ENCODE data around the gene FLNB.

FLNB gene

DNA sequence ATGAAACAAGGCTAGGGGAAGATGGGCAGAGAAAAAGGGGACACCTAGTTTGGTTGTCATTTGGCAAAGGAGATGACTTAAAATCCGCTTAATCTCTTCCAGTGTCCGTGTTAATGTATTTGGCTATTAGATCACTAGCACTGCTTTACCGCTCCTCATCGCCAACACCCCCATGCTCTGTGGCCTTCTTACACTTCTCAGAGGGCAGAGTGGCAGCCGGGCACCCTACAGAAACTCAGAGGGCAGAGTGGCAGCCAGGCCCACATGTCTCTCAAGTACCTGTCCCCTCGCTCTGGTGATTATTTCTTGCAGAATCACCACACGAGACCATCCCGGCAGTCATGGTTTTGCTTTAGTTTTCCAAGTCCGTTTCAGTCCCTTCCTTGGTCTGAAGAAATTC is 162.9 kb downstream of the FLNB start:
- DNase-seq (ENCODE audit: insufficient read length, low spot score), result no peak
- TF ChIP-seq SPI1 (IDR thresholded peaks at IDR 0.05; ENCODE audit: low read depth, low read length) (no peak), PAX5 (IDR thresholded peaks at IDR 0.05; ENCODE audit: insufficient read depth, low read length, severe bottlenecking) (no peak), POLR2AphosphoS5 (IDR thresholded peaks at IDR 0.05; ENCODE audit: low read depth, low read length) (no peak), POLR2A (IDR thresholded peaks at IDR 0.05; ENCODE audit: low read depth, low read length) (no peak), POU2F2 (IDR thresholded peaks at IDR 0.05; ENCODE audit: low read depth, low read length) (no peak), TAF1 (IDR thresholded peaks at IDR 0.05; ENCODE audit: low read depth, low read length) (no peak)
- no peak for FAIRE-seq

GRCh38 chr3:58173029-58173668 is 164.9 kb downstream of the FLNB start:
- TF ChIP-seq POLR2A (IDR thresholded peaks at IDR 0.05; ENCODE audit: low read depth, low read length), result no peak
- FAIRE-seq (no peak), DNase-seq (ENCODE audit: insufficient read length, low spot score) (no peak)

DNA sequence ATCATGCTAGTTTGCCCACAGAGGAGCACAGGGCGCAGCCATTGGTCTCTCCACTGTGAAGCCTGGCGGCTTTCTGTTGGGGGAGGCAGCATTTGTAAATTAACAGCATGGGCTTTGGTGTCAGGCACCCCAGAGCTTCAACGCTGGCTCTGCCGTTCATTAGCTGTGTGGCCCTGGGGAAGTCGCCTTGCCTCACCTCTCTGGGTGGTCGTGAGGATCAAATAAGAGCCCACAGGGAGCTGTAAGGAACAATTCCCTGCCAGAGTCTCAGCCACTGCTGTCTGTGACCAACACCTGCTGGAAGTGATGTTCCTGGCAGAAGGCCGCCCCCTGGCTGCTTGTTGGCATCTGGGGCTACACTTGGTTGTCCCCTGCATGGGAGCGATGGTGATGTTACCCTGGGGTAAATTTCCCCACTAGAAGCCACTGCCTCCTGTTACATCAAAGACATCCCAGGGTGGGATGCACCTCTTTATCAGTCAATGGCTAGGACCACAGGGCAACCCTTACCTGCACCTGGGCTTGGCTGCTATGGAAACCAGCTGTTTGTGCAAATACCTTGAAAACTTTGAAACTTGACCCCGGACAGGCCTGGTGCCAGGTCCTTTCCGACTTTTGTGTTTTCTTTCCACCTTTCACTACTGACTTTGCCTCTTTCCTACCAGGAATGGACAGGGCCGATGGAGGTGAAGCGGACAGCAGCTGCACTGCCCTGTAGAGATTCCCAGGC is 165.6 kb downstream of the FLNB start:
- FAIRE-seq (peak; percentile 58), DNase-seq (ENCODE audit: insufficient read length, low spot score) (peak; percentile 43)
- TF ChIP-seq PAX5 (IDR thresholded peaks at IDR 0.05; ENCODE audit: insufficient read depth, low read length, severe bottlenecking) (no peak), TAF1 (IDR thresholded peaks at IDR 0.05; ENCODE audit: low read depth, low read length) (no peak), POLR2AphosphoS5 (IDR thresholded peaks at IDR 0.05; ENCODE audit: low read depth, low read length) (no peak), POLR2A (IDR thresholded peaks at IDR 0.05; ENCODE audit: low read depth, low read length) (no peak), POU2F2 (IDR thresholded peaks at IDR 0.05; ENCODE audit: low read depth, low read length) (no peak), SPI1 (IDR thresholded peaks at IDR 0.05; ENCODE audit: low read depth, low read length) (no peak)

DNA sequence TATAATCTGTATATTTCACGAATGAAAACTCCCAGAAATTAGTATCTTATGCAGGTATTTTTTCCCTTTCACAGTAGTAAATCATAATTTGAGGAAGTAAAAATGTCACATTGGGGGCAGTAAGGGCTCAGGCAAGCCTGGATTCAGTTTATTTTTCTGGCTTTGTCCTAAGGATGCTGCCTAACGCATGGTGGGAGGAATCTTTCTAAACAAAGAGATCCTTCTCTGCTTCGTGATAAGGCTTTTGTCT is 166.9 kb downstream of the FLNB start:
- TF ChIP-seq SPI1 (IDR thresholded peaks at IDR 0.05; ENCODE audit: low read depth, low read length), result no peak
- TF ChIP-seq POU2F2 (IDR thresholded peaks at IDR 0.05; ENCODE audit: low read depth, low read length), result no peak
- no peak for TF ChIP-seq PAX5 (IDR thresholded peaks at IDR 0.05; ENCODE audit: insufficient read depth, low read length, severe bottlenecking)
- no peak for TF ChIP-seq POLR2A (IDR thresholded peaks at IDR 0.05; ENCODE audit: low read depth, low read length)
- TF ChIP-seq POLR2AphosphoS5 (IDR thresholded peaks at IDR 0.05; ENCODE audit: low read depth, low read length), result no peak
- no peak for TF ChIP-seq TAF1 (IDR thresholded peaks at IDR 0.05; ENCODE audit: low read depth, low read length)
- FAIRE-seq, result no peak
- no peak for DNase-seq (ENCODE audit: insufficient read length, low spot score)

DNA sequence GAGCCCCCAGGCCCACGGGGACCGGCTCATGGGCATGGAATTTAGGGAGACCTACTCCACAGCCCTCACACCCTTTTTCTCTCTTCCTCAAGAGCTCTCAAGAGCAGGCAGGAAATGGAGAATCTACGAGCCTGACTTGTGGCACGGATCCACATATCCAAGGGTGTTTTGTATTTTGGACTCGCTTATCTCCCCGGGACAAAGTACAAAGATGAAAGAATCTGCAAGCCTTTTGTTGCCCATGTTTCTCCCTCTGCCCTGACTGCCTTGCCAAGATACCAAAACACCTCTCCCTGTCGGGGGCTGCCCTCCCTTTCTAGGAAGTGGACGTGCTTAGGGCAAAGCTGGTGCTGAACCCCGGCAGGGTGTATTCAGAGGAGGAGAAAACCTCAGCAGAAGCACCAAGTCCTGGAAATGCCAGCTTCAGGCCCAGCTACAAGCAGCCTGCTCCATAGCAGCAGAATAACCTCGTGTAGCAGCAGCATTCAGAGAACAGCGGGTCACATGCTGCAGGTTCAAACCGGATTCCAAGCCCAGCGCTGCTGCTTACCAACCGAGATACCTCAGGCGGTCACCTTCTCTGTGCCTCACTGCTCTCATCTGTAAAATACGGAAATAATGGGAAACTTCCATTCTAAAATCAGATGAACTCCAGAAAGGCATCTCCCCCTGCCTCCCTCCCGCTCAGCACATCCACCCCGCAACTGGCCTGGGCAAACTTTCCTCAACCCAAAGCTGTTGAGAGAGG is 167.4 kb downstream of the FLNB start:
- no peak for DNase-seq (ENCODE audit: insufficient read length, low spot score)
- FAIRE-seq, result peak; percentile 48
- TF ChIP-seq POLR2A (IDR thresholded peaks at IDR 0.05; ENCODE audit: low read depth, low read length) (no peak), TAF1 (IDR thresholded peaks at IDR 0.05; ENCODE audit: low read depth, low read length) (no peak), SPI1 (IDR thresholded peaks at IDR 0.05; ENCODE audit: low read depth, low read length) (no peak), PAX5 (IDR thresholded peaks at IDR 0.05; ENCODE audit: insufficient read depth, low read length, severe bottlenecking) (no peak), POLR2AphosphoS5 (IDR thresholded peaks at IDR 0.05; ENCODE audit: low read depth, low read length) (no peak), POU2F2 (IDR thresholded peaks at IDR 0.05; ENCODE audit: low read depth, low read length) (no peak)

GRCh38 chr3:58176185-58176530 is 167.9 kb downstream of the FLNB start:
- FAIRE-seq, result no peak
- no peak for TF ChIP-seq POU2F2 (IDR thresholded peaks at IDR 0.05; ENCODE audit: low read depth, low read length)
- no peak for TF ChIP-seq POLR2AphosphoS5 (IDR thresholded peaks at IDR 0.05; ENCODE audit: low read depth, low read length)
- no peak for TF ChIP-seq TAF1 (IDR thresholded peaks at IDR 0.05; ENCODE audit: low read depth, low read length)
- TF ChIP-seq POLR2A (IDR thresholded peaks at IDR 0.05; ENCODE audit: low read depth, low read length), result no peak
- no peak for TF ChIP-seq PAX5 (IDR thresholded peaks at IDR 0.05; ENCODE audit: insufficient read depth, low read length, severe bottlenecking)
- TF ChIP-seq SPI1 (IDR thresholded peaks at IDR 0.05; ENCODE audit: low read depth, low read length), result no peak
- DNase-seq (ENCODE audit: insufficient read length, low spot score), result no peak

DNA sequence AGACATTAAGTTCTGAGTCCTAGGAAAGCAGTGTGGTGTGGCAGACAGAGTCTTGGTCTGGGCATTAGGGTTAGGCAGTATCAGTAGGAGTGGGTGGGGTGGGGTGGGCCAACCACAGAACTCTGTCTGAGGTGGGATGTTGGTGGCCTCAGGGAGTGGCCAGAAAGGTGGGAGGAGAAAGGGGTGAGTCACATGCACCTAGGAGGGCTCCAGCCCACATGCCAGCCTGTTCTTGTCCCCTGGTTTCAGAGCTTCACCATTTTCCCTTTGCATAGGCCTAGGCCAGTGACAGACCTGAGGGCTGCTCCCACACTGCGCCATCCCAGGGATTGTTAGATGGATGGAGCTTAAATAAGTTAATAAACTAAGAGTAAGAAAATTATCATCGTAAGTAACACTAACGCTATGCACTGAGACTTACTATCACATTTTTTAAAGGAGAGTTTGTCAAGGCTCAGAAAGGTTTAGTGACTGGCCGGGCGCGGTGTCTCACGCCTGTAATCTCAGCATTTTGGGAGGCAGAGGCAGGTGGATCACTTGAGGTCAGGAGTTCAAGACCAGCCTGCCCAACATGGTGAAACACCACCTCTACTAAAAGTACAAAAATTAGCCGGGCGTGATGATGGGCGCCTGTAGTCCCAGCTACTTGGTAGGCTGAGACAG is 168.7 kb downstream of the FLNB start:
- TF ChIP-seq SPI1 (IDR thresholded peaks at IDR 0.05; ENCODE audit: low read depth, low read length) (no peak), POLR2AphosphoS5 (IDR thresholded peaks at IDR 0.05; ENCODE audit: low read depth, low read length) (no peak), POU2F2 (IDR thresholded peaks at IDR 0.05; ENCODE audit: low read depth, low read length) (no peak), PAX5 (IDR thresholded peaks at IDR 0.05; ENCODE audit: insufficient read depth, low read length, severe bottlenecking) (no peak), POLR2A (IDR thresholded peaks at IDR 0.05; ENCODE audit: low read depth, low read length) (no peak), TAF1 (IDR thresholded peaks at IDR 0.05; ENCODE audit: low read depth, low read length) (no peak)
- no peak for FAIRE-seq
- DNase-seq (ENCODE audit: insufficient read length, low spot score), result no peak

DNA sequence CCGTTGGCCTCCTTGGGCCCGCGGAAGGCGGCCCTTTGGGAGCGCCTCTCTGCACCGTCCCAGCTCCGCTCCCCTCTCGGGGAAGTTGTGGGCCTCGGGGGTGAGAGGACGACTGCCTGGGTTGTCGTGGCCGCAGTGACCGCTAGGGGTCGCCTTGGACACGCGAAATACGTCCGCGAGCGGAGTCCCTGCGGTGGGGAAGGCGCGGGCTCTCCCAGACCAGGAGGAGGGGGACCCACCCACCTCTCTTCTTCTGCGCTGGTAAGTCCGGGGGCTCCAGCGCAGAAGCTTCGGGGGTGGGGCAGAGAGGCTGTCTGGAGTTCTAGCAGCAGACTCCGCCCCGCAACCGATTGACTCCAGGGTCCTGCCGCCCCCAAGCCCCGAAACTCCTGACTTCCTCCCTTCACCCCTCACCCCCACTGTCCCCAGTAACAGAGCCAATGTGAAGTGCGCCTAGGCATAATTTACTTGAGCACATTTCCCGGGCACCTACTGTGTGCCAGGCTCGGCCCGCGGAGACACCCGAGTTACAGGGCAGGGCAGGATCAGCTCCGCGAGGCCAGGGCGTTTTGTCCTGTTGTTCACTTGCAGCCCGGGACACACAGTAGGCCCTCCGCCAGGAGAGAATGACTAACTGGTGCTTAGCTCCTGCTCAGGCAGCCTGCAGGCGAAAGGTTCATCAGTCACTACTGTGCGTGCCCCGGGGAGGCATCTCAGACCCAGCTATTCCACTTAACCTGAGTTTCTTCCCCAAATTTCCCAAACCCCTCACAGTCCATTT is 169.7 kb downstream of the FLNB start:
- FAIRE-seq, result peak; percentile 80
- DNase-seq (ENCODE audit: insufficient read length, low spot score), result peak; percentile 77
- TF ChIP-seq SPI1 (IDR thresholded peaks at IDR 0.05; ENCODE audit: low read depth, low read length) (peak; percentile 25; the same call in 1 of the 2 replicates), POU2F2 (IDR thresholded peaks at IDR 0.05; ENCODE audit: low read depth, low read length) (no peak), POLR2A (IDR thresholded peaks at IDR 0.05; ENCODE audit: low read depth, low read length) (no peak), TAF1 (IDR thresholded peaks at IDR 0.05; ENCODE audit: low read depth, low read length) (no peak)

Measured in GM12891 (cell line).